ENCODE data around the gene ELL. TPM values are rescaled to one million over a fixed set of nuclear protein-coding genes. Genes with fewer than 3 reads are reported as not detected.
"Not testable (repeated sequence)": the region's sequence is repeated elsewhere in the genome, so short reads cannot be mapped to it uniquely, and the experiment has no call there.

Gene ELL
- total RNA-seq, 4 donors from 2014 or later, result 16.2 to 72.2 (median 18.0) TPM

- Histone ChIP-seq H3K36me3 (peaks cover 0 to 12% (median 3%) of the 10 kb centered on the region in 4 donors), H3K4me3 (no peak overlapping the region), H3K27me3 (no peaks in the 10 kb centered on the region), H3K27ac (no peak overlapping the region), H3K4me1 (no peaks in the 10 kb centered on the region), H3K9me3 (no peaks in the 10 kb centered on the region)
- WGBS, 2 donors (ENCODE audit: low coverage in 1 of 2), result 93% methylated on average over 9 of the region's 9 CpGs; no CpG with 5 or more reads in 1 of the 2 donors
- intact Hi-C loops (cut with DNase I; ENCODE audit: low total_unique reads) (no loop called here), in situ Hi-C loops (cut with MboI; ENCODE audit: low pct_ligation_motif_present in 1 of 4, low pct_unique_long_range_greater_than_20kb in 1 of 4, low sequenced_read_pairs in 3 of 4) (no loop called here)
- DNase-seq, result no peak
- TF ChIP-seq EP300 (IDR thresholded peaks at IDR 0.05; ENCODE audit: low read depth) (no peak), POLR2AphosphoS5 (IDR thresholded peaks at IDR 0.05) (no peak), POLR2A (IDR thresholded peaks at IDR 0.05) (no peak), CTCF (IDR thresholded peaks at IDR 0.05) (no peak)
These were observed 9.6 kb upstream of the ELL start for GRCh38 chr19:18531485-18531884.

GRCh38 chr19:18529782-18530181, 7.9 kb upstream of the ELL start:
- H3K9me3 ChIP-seq, result no peaks in the 10 kb centered on the region
- peaks cover 0 to 7% (median 3%) of the 10 kb centered on the region in 4 donors for H3K36me3 ChIP-seq
- no peak for DNase-seq
- intact Hi-C loops (cut with DNase I; ENCODE audit: low total_unique reads) (no loop called here), in situ Hi-C loops (cut with MboI; ENCODE audit: low pct_ligation_motif_present in 1 of 4, low pct_unique_long_range_greater_than_20kb in 1 of 4, low sequenced_read_pairs in 3 of 4) (no loop called here)
- no peaks in the 10 kb centered on the region for H3K27me3 ChIP-seq
- TF ChIP-seq POLR2A (IDR thresholded peaks at IDR 0.05) (no peak), POLR2AphosphoS5 (IDR thresholded peaks at IDR 0.05) (no peak), EP300 (IDR thresholded peaks at IDR 0.05; ENCODE audit: low read depth) (no peak), CTCF (IDR thresholded peaks at IDR 0.05) (no peak)
- 80% methylated on average over 7 of the region's 7 CpGs; no CpG with 5 or more reads in 1 of the 2 donors for WGBS, 2 donors (ENCODE audit: low coverage in 1 of 2)
- no peak overlapping the region for H3K4me3 ChIP-seq
- no peak overlapping the region for H3K27ac ChIP-seq
- no peaks in the 10 kb centered on the region for H3K4me1 ChIP-seq

- no peak overlapping the region for H3K27ac ChIP-seq
- intact Hi-C loops (cut with DNase I; ENCODE audit: low total_unique reads) (no loop called here), in situ Hi-C loops (cut with MboI; ENCODE audit: low pct_ligation_motif_present in 1 of 4, low pct_unique_long_range_greater_than_20kb in 1 of 4, low sequenced_read_pairs in 3 of 4) (no loop called here)
- TF ChIP-seq EP300 (IDR thresholded peaks at IDR 0.05; ENCODE audit: low read depth) (no peak), POLR2AphosphoS5 (IDR thresholded peaks at IDR 0.05) (no peak), POLR2A (IDR thresholded peaks at IDR 0.05) (no peak), CTCF (IDR thresholded peaks at IDR 0.05) (no peak)
- H3K36me3 ChIP-seq, result no peaks in the 10 kb centered on the region
- no peaks in the 10 kb centered on the region for H3K9me3 ChIP-seq
- WGBS, 2 donors (ENCODE audit: low coverage in 1 of 2), result 90% methylated on average over 9 of the region's 9 CpGs; no CpG with 5 or more reads in 1 of the 2 donors
- no peak for DNase-seq
- no peak overlapping the region for H3K4me3 ChIP-seq
- peaks cover 0 to 6% (median 5%) of the 10 kb centered on the region in 4 donors for H3K4me1 ChIP-seq
- H3K27me3 ChIP-seq, result no peaks in the 10 kb centered on the region
These were observed 4.4 kb upstream of the ELL start for GRCh38 chr19:18526316-18526715.

- no peak for DNase-seq
- 91% methylated on average over 9 of the region's 9 CpGs; no CpG with 5 or more reads in 1 of the 2 donors for WGBS, 2 donors (ENCODE audit: low coverage in 1 of 2)
- intact Hi-C loops (cut with DNase I; ENCODE audit: low total_unique reads) (no loop called here), in situ Hi-C loops (cut with MboI; ENCODE audit: low pct_ligation_motif_present in 1 of 4, low pct_unique_long_range_greater_than_20kb in 1 of 4, low sequenced_read_pairs in 3 of 4) (no loop called here)
- TF ChIP-seq CTCF (IDR thresholded peaks at IDR 0.05) (no peak), POLR2A (IDR thresholded peaks at IDR 0.05) (no peak), EP300 (IDR thresholded peaks at IDR 0.05; ENCODE audit: low read depth) (no peak), POLR2AphosphoS5 (IDR thresholded peaks at IDR 0.05) (no peak)
- Histone ChIP-seq H3K4me3 (no peak overlapping the region), H3K4me1 (peaks cover 5 to 23% (median 18%) of the 10 kb centered on the region in 4 donors), H3K36me3 (no peaks in the 10 kb centered on the region), H3K9me3 (no peaks in the 10 kb centered on the region), H3K27ac (no peak overlapping the region), H3K27me3 (no peaks in the 10 kb centered on the region)
These were observed 2.0 kb upstream of the ELL start for GRCh38 chr19:18523841-18524240.

- in situ Hi-C loops (cut with MboI; ENCODE audit: low pct_ligation_motif_present in 1 of 4, low pct_unique_long_range_greater_than_20kb in 1 of 4, low sequenced_read_pairs in 3 of 4); H3K27me3 ChIP-seq; H3K36me3 ChIP-seq; intact Hi-C loops (cut with DNase I; ENCODE audit: low total_unique reads); DNase-seq; H3K9me3 ChIP-seq: not testable (repeated sequence)
- Histone ChIP-seq H3K4me1 (peaks cover 8 to 30% (median 19%) of the 10 kb centered on the region in 4 donors), H3K27ac (peak overlapping the region; percentile 60 to 100 (median 81)), H3K4me3 (peak overlapping the region in 1 of 4 donors; percentile 24)
- 64 to 66% methylated on average over 8 to 19 of the region's 19 CpGs for WGBS, 2 donors (ENCODE audit: low coverage in 1 of 2)
These were observed 1.1 kb upstream of the ELL start for GRCh38 chr19:18522862-18523440.

Data from transverse colon (tissue), 4 donors.